Measurements from ENCODE around the gene NME9.

Gene NME9

DNA sequence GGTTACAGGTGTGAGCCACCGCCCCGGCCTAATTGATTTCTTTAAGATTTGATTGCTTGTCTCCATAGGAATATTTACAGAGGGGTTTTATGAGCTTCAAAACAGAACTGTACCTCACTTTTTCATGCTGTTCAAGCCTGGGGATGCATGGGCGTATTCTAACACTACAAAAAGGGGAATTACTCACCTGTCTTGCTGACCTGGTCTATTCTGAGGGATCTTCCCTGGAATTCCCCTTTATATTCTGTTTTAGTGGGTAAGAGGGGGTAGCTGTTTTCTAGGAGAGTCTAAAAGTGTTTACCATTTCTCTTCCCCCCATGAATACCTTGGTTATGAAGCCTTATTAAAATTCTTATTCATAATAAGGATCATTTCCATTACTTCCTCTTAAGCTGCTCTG lies 48.1 kb downstream of the NME9 start:
- no peak for DNase-seq (ENCODE audit: low read depth)

DNA sequence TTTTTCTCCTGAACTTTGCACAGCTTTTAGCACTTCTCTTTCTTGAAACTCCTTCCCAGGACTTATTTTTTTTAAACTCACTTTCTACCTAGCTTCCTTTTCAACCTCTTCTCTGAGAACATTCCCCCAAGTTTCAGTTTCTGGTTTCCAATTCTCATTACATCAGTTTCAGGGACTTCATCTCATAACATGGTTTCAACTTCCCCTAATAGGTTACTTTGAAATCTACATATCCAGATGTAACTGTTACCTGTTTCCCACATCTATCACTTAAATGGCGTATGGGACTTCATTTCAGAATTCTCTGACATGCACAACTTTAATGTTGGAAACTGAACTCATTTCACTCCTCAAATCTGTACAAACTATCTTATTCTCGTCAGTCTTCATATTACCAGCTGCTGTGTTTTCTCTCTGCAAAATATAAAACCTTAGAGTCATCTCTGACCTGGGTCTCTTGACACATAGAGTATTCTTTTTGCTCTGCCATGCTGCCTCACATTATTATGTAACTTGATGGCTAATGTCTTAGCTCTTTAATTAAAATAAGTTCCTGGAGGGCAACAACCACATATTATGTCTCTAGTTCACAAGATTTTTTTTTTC lies 58.4 kb downstream of the NME9 start:
- DNase-seq (ENCODE audit: low read depth), result no peak

DNA sequence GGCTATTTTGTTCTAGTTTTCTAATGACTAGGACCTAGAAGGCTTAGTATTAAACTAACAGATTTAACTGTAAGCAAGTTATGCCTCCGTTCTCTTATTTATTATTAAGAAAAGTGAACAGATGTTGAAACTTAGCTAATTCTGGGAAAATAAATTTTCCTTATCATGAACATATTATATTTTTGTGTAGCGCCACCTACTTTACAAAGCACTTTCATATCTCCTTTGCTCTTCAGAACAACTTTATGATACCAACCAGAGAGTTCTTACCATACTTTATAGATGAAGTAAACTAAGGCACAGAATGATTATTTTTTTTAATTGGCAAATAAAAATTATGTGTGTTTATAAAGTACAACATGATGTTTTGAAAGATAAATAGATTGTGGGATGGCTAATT lies 59.4 kb downstream of the NME9 start:
- DNase-seq (ENCODE audit: low read depth), result no peak

DNA sequence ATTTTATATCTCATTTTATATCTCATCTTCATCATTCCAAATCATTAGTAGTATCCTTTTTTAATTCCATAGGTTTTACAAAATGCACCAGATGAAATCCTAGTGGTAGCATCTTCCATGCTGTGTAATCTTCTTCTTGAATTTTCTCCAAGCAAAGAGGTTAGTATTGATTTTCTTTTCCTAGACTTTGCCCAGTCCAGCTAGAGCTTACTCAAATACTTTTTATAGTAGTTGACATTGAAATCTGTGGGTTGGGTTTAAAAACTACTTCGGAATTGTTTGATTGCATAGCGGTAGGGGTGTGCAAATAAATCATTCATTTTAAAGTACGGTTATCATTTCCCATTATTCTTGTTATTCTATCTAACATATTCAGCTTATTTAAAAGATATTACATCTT lies 62.6 kb downstream of the NME9 start:
- no peak for DNase-seq (ENCODE audit: low read depth)

DNA sequence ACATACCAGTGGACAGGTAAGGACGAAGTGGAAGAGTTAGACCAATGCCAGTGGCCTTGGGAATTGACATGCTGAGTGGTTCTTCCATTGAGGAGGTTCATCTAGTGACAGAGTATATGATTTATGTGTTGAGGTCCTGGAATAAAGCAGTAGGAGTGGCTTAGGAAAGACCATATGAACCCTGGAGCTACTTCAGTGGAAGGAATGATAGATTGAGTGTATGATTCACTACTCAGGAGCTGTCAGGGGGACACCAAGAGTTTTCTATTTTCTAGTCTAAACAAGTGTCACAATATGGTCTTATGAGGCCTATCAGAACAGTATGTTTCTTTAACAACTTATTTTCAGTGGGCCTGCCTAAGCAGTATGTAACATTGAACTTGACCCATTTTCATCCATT lies 63.9 kb downstream of the NME9 start:
- DNase-seq (ENCODE audit: low read depth), result no peak

DNA sequence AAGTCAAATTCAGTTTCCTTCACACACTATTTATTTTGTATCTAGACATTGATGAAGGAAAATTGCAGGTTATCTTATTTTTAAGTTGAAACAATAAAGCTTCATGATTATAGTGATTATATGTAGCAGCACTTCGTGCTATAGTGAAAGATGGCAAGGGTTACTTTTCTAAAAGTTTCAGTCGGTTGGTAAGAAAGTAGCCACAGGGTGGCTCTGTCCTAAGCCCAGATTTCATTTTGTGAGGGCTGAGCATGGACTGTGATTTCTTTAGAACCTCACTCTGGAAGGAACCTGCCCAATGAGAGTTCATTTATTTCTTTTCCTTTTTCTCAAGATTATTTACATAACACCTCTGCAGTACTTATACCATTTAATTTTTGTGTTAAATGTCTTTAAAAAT lies 66.5 kb downstream of the NME9 start:
- DNase-seq (ENCODE audit: low read depth), result no peak

DNA sequence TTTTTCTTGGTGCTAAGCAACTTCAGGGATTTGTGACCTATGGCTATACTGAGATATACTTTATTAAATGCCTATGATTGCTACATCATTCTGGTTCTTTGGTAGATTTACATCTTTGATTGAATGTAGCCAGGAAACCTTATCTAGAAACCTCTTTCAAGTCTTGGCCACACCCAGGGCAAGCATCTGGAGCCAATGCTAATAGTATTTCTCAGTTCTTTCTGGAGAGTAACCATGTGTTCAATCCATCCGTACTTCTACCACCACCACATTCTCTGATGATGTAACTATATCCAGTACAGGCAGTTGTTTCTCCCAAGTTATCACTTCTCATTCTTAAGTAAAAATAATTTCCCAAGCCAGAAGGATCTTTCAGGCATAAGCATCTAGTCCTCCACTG lies 69.0 kb downstream of the NME9 start:
- no peak for DNase-seq (ENCODE audit: low read depth)

DNA sequence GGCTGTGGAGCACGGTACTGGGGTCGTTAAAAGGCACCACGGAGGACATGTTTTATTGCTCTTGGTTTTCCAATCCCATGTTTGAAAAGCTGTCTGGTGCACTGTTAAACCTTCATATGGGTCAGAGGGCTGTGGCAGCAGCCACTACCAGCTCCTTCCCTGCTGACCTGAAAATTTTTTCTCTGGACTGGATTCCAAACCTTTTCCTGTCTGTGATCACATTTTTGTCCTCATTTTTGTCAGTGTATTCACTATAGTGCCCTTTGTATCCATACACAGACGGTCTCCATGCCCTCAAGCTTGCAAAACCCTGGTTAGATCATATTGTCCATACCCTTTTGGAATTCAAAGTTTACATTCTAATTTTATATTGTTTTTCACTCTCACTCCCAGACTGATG lies 70.5 kb downstream of the NME9 start:
- no peak for DNase-seq (ENCODE audit: low read depth)

DNA sequence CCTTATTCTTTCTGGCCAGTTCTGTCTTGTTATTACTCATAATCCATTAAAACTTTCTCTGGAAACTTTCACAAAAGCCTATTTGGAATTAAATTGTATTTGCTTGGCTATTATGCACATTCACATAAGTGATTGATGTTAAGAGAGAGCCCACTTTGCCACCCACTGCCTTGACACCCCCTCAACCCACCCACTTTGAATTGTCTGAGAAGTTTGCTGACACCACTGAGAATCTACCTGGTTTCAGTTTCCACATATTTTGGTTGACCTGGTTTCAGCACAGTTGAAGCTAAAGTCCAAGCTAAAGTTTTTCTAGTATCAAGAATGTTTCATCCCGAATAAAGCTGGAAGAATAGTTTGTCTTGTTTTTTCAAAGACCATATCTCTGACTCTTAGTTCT lies 71.7 kb downstream of the NME9 start:
- DNase-seq (ENCODE audit: low read depth), result no peak

DNA sequence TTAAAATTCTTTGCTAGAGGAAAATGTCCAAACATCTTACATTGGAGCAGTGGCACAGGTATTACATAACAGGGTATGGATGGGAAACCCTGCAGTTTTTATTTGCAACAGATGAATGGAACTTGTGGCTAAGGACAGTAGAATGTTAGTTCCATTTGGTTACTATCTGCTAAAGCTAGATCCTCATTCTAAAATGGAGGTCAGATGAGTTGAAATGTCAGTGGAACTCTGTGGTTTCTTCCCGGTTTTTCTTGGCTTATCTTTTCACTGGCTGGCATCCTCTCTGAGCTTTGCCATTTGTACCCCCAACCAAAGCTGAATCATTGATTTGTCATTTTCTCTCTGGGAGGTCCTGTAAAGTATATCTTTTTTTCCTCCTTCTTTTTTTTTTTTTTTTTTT lies 73.6 kb downstream of the NME9 start:
- DNase-seq (ENCODE audit: low read depth), result no peak

DNA sequence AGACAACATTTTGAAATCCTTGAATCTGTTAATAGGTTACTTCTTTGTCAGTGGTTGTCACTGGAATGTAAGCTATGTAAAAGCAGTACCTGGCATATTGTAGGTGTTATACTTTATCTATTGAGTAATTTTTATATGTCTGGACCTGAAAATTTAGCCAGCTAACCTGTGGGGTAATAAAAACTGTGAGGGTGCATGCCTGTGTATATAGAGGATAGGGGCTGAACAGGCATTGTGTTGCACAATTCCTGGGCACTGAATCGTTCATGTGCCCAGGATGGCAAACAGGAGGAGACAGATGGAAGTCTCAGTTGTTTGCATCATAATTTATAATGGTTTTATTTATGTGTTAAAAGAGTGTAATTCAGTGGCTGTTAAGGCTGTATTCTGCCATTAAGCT lies 75.4 kb downstream of the NME9 start:
- DNase-seq (ENCODE audit: low read depth), result no peak

DNA sequence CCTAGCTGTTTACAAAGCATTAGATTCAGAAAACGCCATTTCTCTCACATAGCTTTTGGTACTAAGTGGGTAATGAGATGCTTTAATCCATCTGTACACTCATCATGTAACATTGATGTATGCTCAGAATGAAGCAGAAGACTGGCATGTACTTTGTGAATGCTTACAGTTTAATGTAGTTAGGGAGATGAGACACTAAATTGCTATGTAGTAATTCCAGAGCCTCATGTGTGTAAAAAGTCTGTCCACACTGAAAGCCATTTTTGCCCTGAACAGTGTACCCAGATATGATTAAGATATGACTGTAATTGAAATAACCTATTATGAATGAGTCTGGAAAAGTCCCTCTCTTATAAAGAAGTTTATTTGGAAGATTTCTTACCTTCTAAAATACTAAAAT lies 76.0 kb downstream of the NME9 start:
- no peak for DNase-seq (ENCODE audit: low read depth)
